Right lobe of liver (tissue), 6 donors: ENCODE measurements around the gene ETFRF1. TPM values are rescaled to one million over a fixed set of nuclear protein-coding genes. Genes with fewer than 3 reads are reported as not detected.
A peak's percentile ranks its signal among the peaks of the same experiment; 100 is the strongest.

Experiments used
- ATAC-seq, 4 donors: fragments of 200-7000 bp; cut with Tn5 transposase; one replicate each; pipeline ENCODE4 v1.9.1; 2020; ENCODE audit warnings: mild to moderate bottlenecking in 4 of 4, moderate library complexity in 4 of 4
- DNase-seq, 3 donors: peaks; one replicate each; pipeline ENCODE4 v3.0.0-alpha.2; 2020
- H3K27ac ChIP-seq, 3 donors: fragments of 200-600 bp; one replicate each; pipeline ENCODE4 v1.8.0; 2022
- H3K27me3 ChIP-seq, 2 donors: fragments of 200-600 bp; one replicate each; pipeline ENCODE4 v1.8.0; 2022
- H3K36me3 ChIP-seq, 4 donors: fragments of 200-600 bp; sonication (generic) in 1 of 4; one replicate each; pipeline versions ENCODE4 v1.5.1 to v1.8.0; 2017 to 2022; ENCODE audit warnings: control low read depth in 1 of 4
- H3K4me1 ChIP-seq, 4 donors: fragments of 200-600 bp; sonication (generic) in 1 of 4; one replicate each; pipeline versions ENCODE4 v1.5.1 to v1.8.0; 2017 to 2022; ENCODE audit warnings: control low read depth in 1 of 4
- H3K4me3 ChIP-seq, 3 donors: fragments of 200-600 bp; one replicate each; pipeline ENCODE4 v1.8.0; 2022
- H3K9me3 ChIP-seq, 4 donors: fragments of 200-600 bp; sonication (generic) in 1 of 4; one replicate each; pipeline versions ENCODE4 v1.5.1 to v1.8.0; 2017 to 2022; ENCODE audit warnings: control low read depth in 1 of 4
- CTCF ChIP-seq, 4 donors: fragments of 200-600 bp in 3 of 4; fragments of 450-650 bp in 1 of 4; IDR thresholded peaks; one replicate each; pipeline versions ENCODE4 v1.5.1 to v1.8.0; 2016 to 2022; ENCODE audit warnings: antibody characterized with exemption in 4 of 4, mild to moderate bottlenecking in 2 of 4
- POLR2A ChIP-seq: fragments of 450-650 bp; IDR thresholded peaks from one replicate; pipeline ENCODE4 v1.6.1; 2017; ENCODE audit warnings: antibody characterized with exemption, mild to moderate bottlenecking
- WGBS: methylation state at CpG from one replicate; pipeline ENCODE4 v1.1.6; 2018; ENCODE audit warnings: low coverage, low lambda C conversion rate; ENCODE audit not compliant: insufficient coverage; ENCODE audit errors: missing lambda C conversion rate; 5-methylcytosine and 5-hydroxymethylcytosine counted together
- intact Hi-C, 2 donors: fragments of 100-400 bp; cut with DNase I; formaldehyde crosslinking; loops; one replicate each; pipeline versions ENCODE4 v1.11.2 to v1.14.1; 2022
- total RNA-seq, 6 experiments: library from RNA; depleted of rRNA in 2 of 6; stranded (reverse); fragments of >200 nt in 2 of 6; fragmentation: NEBNext Ultra II Directional in 3 of 6; extraction: Animal tissue kit (Norgen Biotek cat#: 25700) in 3 of 6; gene quantifications; one replicate each; pipeline versions ENCODE4 v1.1.0 to v1.2.4, GENCODE V29; 2016 to 2023
- donor health status: DM: no; HTN: yes; CAD: no.
- donor health status: DM: no; HTN: no; CAD: no.
- donor health status: DM: no; HTN: no; CAD: no.
- donor health status: DM: no; HTN: yes; CAD: no.
- donor health status: DM: no; HTN: yes; CAD: no.

ETFRF1 gene
- total RNA-seq, 6 experiments from 2014 or later = 29.9 to 50.2 (median 38.2) TPM

GRCh38 chr12:25242981-25243679 lies 48.1 kb downstream of the ETFRF1 start:
- TF ChIP-seq CTCF (IDR thresholded peaks at IDR 0.05) (no peak), POLR2A (no peak)
- Histone ChIP-seq H3K27me3 (no peaks in the 10 kb centered on the region), H3K27ac (peak overlapping the region in 1 of 3 donors; percentile 0), H3K36me3 (peaks cover 0 to 4% (median 0%) of the 10 kb centered on the region in 4 donors), H3K9me3 (no peaks in the 10 kb centered on the region), H3K4me3 (no peak overlapping the region), H3K4me1 (peaks cover 0 to 8% (median 0%) of the 10 kb centered on the region in 4 donors)
- intact Hi-C loops = no loop called here
- 57% methylated on average over 5 of the region's 5 CpGs for WGBS
- no peak for DNase-seq
- ATAC-seq = peak in 2 of 4 donors; percentile 43 to 69

- DNase-seq (no peak), ATAC-seq (no peak)
- H3K4me1 ChIP-seq = peaks cover 0 to 8% (median 0%) of the 10 kb centered on the region in 4 donors
- H3K4me3 ChIP-seq = no peak overlapping the region
- peak overlapping the region in 1 of 3 donors; percentile 0 for H3K27ac ChIP-seq
- TF ChIP-seq POLR2A (no peak), CTCF (IDR thresholded peaks at IDR 0.05) (no peak)
- intact Hi-C loops = no loop called here
- H3K36me3 ChIP-seq = peaks cover 0 to 4% (median 0%) of the 10 kb centered on the region in 4 donors
- no peaks in the 10 kb centered on the region for H3K27me3 ChIP-seq
- H3K9me3 ChIP-seq = no peaks in the 10 kb centered on the region
These were observed 48.6 kb downstream of the ETFRF1 start for GRCh38 chr12:25243680-25243990.

- DNase-seq (no peak), ATAC-seq (no peak)
- Histone ChIP-seq H3K4me3 (no peak overlapping the region), H3K9me3 (no peaks in the 10 kb centered on the region), H3K27ac (no peak overlapping the region), H3K4me1 (peaks cover 0 to 11% (median 0%) of the 10 kb centered on the region in 4 donors), H3K36me3 (peaks cover 0 to 4% (median 0%) of the 10 kb centered on the region in 4 donors), H3K27me3 (no peaks in the 10 kb centered on the region)
- intact Hi-C loops = no loop called here
- 93% methylated on average over 6 of the region's 6 CpGs for WGBS
- TF ChIP-seq CTCF (IDR thresholded peaks at IDR 0.05) = no peak
- TF ChIP-seq POLR2A = no peak
These were observed 50.5 kb downstream of the ETFRF1 start for GRCh38 chr12:25245491-25245890.

GRCh38 chr12:25248137-25248536 lies 53.1 kb downstream of the ETFRF1 start:
- Histone ChIP-seq H3K27me3 (no peaks in the 10 kb centered on the region), H3K36me3 (peaks cover 0 to 4% (median 0%) of the 10 kb centered on the region in 4 donors), H3K4me1 (peaks cover 0 to 9% (median 0%) of the 10 kb centered on the region in 4 donors), H3K4me3 (no peak overlapping the region), H3K27ac (no peak overlapping the region), H3K9me3 (no peaks in the 10 kb centered on the region)
- TF ChIP-seq CTCF (IDR thresholded peaks at IDR 0.05) (no peak), POLR2A (no peak)
- DNase-seq (no peak), ATAC-seq (no peak)
- intact Hi-C loops = no loop called here
- WGBS = 96% methylated on average over 19 of the region's 20 CpGs
